Cardiac fibroblast (primary cell): ENCODE data around the gene TBL1XR1.

Experiments
- DNase-seq, 2 donors: peaks; one replicate each; pipeline versions ENCODE4 v3.0.0 to v3.0.0-alpha.2; 2010; ENCODE audit warnings: low read depth in 2 of 2
- H3K4me3 ChIP-seq, 2 donors: replicated peaks in 1 of 2; 1 replicate in 1 of 2; 2 replicates in 1 of 2; pipeline ENCODE4 v1.5.1; 2011; ENCODE audit warnings: low read depth in 2 of 2, low read length in 2 of 2, mild to moderate bottlenecking in 2 of 2, moderate library complexity in 1 of 2
- TF ChIP-seq, protein P1 (sequence below): IDR thresholded peaks from one replicate; pipeline ENCODE4 v1.5.1; 2011; ENCODE audit warnings: low read depth, mild to moderate bottlenecking, low read length, inconsistent platforms

The TBL1XR1 gene

DNA sequence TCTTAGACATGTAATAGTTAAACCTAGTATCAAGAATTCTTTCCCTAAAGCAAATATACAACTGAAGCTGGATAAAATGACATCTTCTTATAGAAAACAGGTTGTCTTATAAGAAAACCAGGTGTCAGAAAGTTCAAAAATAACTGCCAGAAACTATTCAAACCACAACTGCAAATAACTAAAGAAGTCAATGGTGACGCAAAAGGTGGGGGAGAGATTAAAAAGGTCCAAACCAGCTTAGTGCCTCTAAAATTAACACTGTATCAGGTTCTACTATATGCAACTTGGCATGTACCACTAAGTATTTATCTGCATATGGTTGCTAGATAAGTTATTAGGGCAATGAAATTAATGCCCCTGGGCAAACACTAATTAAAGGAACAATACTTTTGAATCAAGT lies 136.8 kb downstream of the TBL1XR1 start:
- TF ChIP-seq, protein P1, sequence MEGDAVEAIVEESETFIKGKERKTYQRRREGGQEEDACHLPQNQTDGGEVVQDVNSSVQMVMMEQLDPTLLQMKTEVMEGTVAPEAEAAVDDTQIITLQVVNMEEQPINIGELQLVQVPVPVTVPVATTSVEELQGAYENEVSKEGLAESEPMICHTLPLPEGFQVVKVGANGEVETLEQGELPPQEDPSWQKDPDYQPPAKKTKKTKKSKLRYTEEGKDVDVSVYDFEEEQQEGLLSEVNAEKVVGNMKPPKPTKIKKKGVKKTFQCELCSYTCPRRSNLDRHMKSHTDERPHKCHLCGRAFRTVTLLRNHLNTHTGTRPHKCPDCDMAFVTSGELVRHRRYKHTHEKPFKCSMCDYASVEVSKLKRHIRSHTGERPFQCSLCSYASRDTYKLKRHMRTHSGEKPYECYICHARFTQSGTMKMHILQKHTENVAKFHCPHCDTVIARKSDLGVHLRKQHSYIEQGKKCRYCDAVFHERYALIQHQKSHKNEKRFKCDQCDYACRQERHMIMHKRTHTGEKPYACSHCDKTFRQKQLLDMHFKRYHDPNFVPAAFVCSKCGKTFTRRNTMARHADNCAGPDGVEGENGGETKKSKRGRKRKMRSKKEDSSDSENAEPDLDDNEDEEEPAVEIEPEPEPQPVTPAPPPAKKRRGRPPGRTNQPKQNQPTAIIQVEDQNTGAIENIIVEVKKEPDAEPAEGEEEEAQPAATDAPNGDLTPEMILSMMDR, result no peak
- DNase-seq, result no peak
- H3K4me3 ChIP-seq, result no peak overlapping the region

DNA sequence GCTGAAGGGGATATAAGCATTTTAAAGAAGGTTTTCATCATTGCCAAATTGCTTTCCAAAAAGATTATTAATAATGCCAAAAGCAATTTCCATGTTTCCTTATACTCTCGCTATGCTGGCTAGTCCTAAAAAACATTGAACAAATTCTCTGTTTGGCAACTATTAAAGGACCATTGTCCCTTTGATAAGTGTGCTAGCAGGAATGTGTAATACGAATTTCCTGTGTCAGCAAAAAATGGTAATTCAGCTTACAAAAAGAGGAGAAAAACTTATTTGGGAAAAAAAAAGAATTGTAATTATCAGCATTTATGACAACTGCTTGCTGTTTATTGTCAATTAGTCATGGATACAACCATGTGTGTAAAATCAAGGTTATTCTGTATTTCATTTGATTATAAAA lies 138.6 kb downstream of the TBL1XR1 start:
- no peak overlapping the region for H3K4me3 ChIP-seq

DNA sequence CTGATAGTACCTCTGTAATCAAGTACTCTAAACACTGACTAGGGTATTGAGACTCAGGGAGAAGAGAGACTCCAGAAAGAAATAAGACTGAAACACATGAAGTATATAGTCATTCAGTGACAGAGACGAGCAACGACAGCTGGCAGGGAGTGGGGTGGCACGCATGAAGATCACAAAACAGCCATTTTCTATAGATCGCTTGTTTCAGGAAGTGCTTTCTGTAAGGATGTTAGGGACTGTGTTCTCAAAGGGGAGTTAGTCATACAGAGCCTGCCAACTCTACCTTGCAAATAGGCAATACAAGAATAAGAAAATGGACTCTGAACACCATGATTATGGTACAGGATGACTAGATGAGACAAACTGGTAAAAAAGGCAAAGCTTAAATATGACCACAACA lies 139.5 kb downstream of the TBL1XR1 start:
- DNase-seq, result peak in 1 of 2 donors; percentile 15
- TF ChIP-seq, protein P1, result no peak

More for the DNA sequence above, 138.6 kb downstream of the TBL1XR1 start:
- no peak for DNase-seq
- TF ChIP-seq, protein P1, result no peak

DNA sequence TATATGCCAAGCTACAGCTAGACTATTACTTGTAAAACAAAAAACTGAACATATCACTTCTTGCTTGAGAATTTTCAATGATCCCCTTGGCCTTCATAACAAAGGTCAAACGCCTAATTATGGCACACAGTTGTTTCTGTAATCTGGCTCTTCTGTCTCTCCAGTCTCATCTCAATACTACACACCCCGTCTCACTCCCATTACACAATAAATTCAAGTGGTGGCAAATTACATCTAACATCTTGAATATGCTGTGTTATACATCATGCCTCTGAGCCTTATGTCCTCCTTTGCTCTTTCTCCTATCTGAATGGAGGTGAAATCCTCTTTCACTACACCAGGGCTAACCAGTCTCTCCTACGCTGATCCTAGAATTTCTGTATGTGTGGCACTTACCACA lies 140.4 kb downstream of the TBL1XR1 start:
- DNase-seq, result no peak
- no peak overlapping the region for H3K4me3 ChIP-seq
- TF ChIP-seq, protein P1, result no peak

More for the DNA sequence above, 139.5 kb downstream of the TBL1XR1 start:
- H3K4me3 ChIP-seq, result no peak overlapping the region

DNA sequence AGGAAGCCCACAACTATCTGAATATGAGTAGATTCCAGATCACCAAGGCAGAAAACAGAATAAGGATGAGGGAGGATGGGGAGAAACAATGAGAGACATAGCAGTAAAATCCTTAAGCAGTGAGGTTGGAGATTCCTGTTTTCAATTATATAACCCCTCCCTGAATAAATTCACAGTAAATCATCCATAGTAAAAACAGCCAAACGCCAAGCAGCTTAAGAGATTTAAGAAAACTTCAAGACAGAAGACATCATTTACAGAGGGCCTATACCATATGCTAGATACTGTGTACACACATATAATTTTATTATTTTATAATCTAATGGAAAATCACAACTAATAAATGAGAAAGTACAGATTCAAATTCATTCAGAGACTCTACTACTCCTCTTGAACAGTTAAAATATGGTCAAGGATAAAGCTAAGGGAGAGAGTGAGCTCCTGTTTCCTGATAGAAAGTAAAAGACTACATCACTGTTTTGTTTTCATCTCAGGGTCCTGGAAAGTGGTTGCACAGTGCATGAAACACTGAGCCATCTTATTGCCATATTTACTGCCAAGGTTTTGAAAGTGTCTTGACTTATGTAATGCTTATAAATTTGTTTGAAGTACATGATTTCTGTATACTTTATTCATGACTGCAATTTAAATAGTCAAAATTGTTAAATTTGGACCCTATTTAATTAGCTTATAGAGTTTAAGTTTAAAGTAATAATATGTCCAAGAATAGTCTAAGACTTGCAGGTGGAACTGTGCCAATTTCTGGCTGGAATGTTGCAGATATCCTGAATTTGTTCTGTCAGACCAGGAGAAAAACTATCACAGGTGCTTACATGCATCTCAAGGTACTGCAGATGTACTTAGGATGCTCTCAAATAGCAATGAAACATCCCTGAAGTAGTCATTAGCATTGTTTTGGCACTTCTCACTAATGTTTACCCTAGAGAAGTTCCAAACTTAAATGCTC lies 141.4 kb downstream of the TBL1XR1 start:
- TF ChIP-seq, protein P1, result no peak
- DNase-seq, result peak in 1 of 2 donors; percentile 22

DNA sequence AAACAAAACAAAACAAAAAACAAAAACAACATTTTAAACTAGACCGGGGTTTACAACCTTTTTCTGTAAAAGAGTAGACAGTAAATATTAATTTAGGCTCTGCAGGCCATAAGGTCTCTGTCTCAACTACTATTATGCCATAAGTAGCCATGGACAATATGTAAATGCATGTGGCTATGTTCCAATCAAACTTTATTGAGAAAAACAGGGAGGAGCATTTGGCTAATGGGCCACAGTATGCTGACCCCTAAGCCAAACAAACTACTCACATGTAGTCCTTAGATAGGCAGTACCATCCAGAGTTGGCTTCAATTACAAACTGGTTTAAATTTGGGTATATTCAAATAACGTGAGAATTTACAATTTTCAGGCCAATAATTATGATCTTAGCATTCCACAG lies 144.2 kb downstream of the TBL1XR1 start:
- H3K4me3 ChIP-seq, result no peak overlapping the region
- DNase-seq, result no peak
- TF ChIP-seq, protein P1, result no peak

More for the DNA sequence above, 141.4 kb downstream of the TBL1XR1 start:
- no peak overlapping the region for H3K4me3 ChIP-seq
